Neural cell (in vitro differentiated cells): ENCODE measurements around the gene FILIP1. TPM values are rescaled to one million over a fixed set of nuclear protein-coding genes. Genes with fewer than 3 reads are reported as not detected.

Experiments used
- H2AFZ ChIP-seq: fragments of 200-600, 300-800 bp; sonication (generic), shearing (Covaris generic); 2 replicates; pipeline ENCODE4 v1.6.0; 2014; ENCODE audit warnings: low read depth, mild to moderate bottlenecking, antibody characterized with exemption, low read length, moderate library complexity
- H3F3A ChIP-seq: fragments of 200-600 bp; shearing (Covaris generic); 2 replicates; pipeline ENCODE4 v1.6.1; 2016; ENCODE audit warnings: mild to moderate bottlenecking, moderate library complexity, mixed read lengths, antibody characterized with exemption, low read length; ENCODE audit not compliant: insufficient read depth, poor library complexity, severe bottlenecking
- H3K27ac ChIP-seq: fragments of 200-600, 300-800 bp; sonication (generic), shearing (Covaris generic); 2 replicates; pipeline ENCODE4 v1.5.1; 2014; ENCODE audit warnings: mild to moderate bottlenecking, low read length, moderate library complexity
- H3K27me3 ChIP-seq: fragments of 300-800, 200-600 bp; sonication (generic), shearing (Covaris generic); 2 replicates; pipeline ENCODE4 v1.6.0; 2014; ENCODE audit warnings: mild to moderate bottlenecking, low read depth, low read length, moderate library complexity; ENCODE audit not compliant: insufficient read depth
- H3K36me3 ChIP-seq: fragments of 300-800, 200-600 bp; sonication (generic), shearing (Covaris generic); 2 replicates; pipeline ENCODE4 v1.5.1; 2014; ENCODE audit warnings: mild to moderate bottlenecking, antibody characterized with exemption, low read length, moderate library complexity; ENCODE audit not compliant: insufficient read depth
- H3K4me2 ChIP-seq: fragments of 300-800, 200-600 bp; sonication (generic), shearing (Covaris generic); 2 replicates; pipeline ENCODE4 v1.6.0; 2014; ENCODE audit warnings: mild to moderate bottlenecking, low read length
- H3K4me3 ChIP-seq: fragments of 300-800, 200-600 bp; sonication (generic), shearing (Covaris generic); 2 replicates; pipeline ENCODE4 v1.5.1; 2014; ENCODE audit warnings: mild to moderate bottlenecking, low read length, moderate library complexity
- H3K79me2 ChIP-seq: fragments of 200-600 bp; shearing (Covaris generic); replicated peaks from 2 replicates; pipeline ENCODE4 v1.6.0; 2014; ENCODE audit warnings: mild to moderate bottlenecking, low read length, moderate library complexity; ENCODE audit not compliant: insufficient read depth
- H3K9ac ChIP-seq: fragments of 300-800, 200-600 bp; sonication (generic), shearing (Covaris generic); 2 replicates; pipeline ENCODE4 v1.6.1; 2016; ENCODE audit warnings: mild to moderate bottlenecking, low read length, mixed read lengths
- H3K9me2 ChIP-seq: fragments of 200-600 bp; shearing (Covaris generic); 2 replicates; pipeline ENCODE4 v1.6.1; 2016; ENCODE audit warnings: mild to moderate bottlenecking, low read length, mixed read lengths; ENCODE audit not compliant: insufficient read depth
- H3K9me3 ChIP-seq: fragments of 200-600, 300-800 bp; sonication (generic), shearing (Covaris generic); 2 replicates; pipeline ENCODE4 v1.6.1; 2016; ENCODE audit warnings: mild to moderate bottlenecking, mixed run types, low read length, moderate library complexity, mixed read lengths
- H4K20me1 ChIP-seq: fragments of 200-600 bp; shearing (Covaris generic); 2 replicates; pipeline ENCODE4 v1.6.1; 2016; ENCODE audit warnings: mild to moderate bottlenecking, mixed run types; ENCODE audit not compliant: insufficient read depth
- CTCF ChIP-seq: fragments of 450-650 bp; IDR thresholded peaks from 2 replicates; pipeline ENCODE4 v1.5.1; 2014; ENCODE audit warnings: antibody characterized with exemption, mild to moderate bottlenecking, moderate library complexity; ENCODE audit not compliant: poor library complexity, severe bottlenecking
- EP300 ChIP-seq: fragments of 450-650 bp; conservative IDR thresholded peaks from 2 replicates; pipeline ENCODE4 v1.6.1; 2014; ENCODE audit warnings: antibody characterized with exemption, mild to moderate bottlenecking, moderate library complexity; ENCODE audit not compliant: poor library complexity, severe bottlenecking
- EZH2 ChIP-seq: fragments of 200-600, 300-800 bp; shearing (Covaris generic), sonication (generic); IDR thresholded peaks from 2 replicates; pipeline ENCODE4 v1.6.1; 2014; ENCODE audit warnings: antibody characterized with exemption, low read length, borderline replicate concordance, mild to moderate bottlenecking; ENCODE audit not compliant: insufficient read depth, poor library complexity, severe bottlenecking
- MXI1 ChIP-seq: fragments of 450-650 bp; conservative IDR thresholded peaks from 2 replicates; pipeline ENCODE4 v1.6.1; 2014; ENCODE audit warnings: antibody characterized with exemption, mild to moderate bottlenecking; ENCODE audit not compliant: poor library complexity, severe bottlenecking
- POLR2AphosphoS5 ChIP-seq: IDR thresholded peaks from 2 replicates; pipeline ENCODE4 v1.6.1; 2012
- RAD21 ChIP-seq: fragments of 450-650 bp; conservative IDR thresholded peaks from 2 replicates; pipeline ENCODE4 v1.6.1; 2014; ENCODE audit warnings: antibody characterized with exemption, mild to moderate bottlenecking, moderate library complexity
- REST ChIP-seq: IDR thresholded peaks from 2 replicates; pipeline ENCODE4 v1.6.1; 2012; ENCODE audit warnings: borderline replicate concordance
- SMC3 ChIP-seq: fragments of 450-650 bp; conservative IDR thresholded peaks from 2 replicates; pipeline ENCODE4 v1.6.1; 2014; ENCODE audit warnings: antibody characterized with exemption, mild to moderate bottlenecking, moderate library complexity; ENCODE audit not compliant: poor library complexity
- TAF1 ChIP-seq: IDR thresholded peaks from 2 replicates; pipeline ENCODE4 v1.6.1; 2012; ENCODE audit warnings: low read depth
- polyA plus RNA-seq: library from polyadenylated mRNA; depleted of rRNA; stranded (reverse); fragments of >200 nt; gene quantifications from 2 replicates; pipeline ENCODE4 v1.2.3, GENCODE V29; 2014

The FILIP1 gene
- polyA plus RNA-seq, 1 donor from 2014 or later, result 1.4 TPM

- TF ChIP-seq POLR2AphosphoS5 (no peak), EP300 (no peak), TAF1 (no peak), REST (no peak)
- no peak overlapping the region for H2AFZ ChIP-seq
- H3F3A ChIP-seq, result no peaks in the 10 kb centered on the region
Observed at GRCh38 chr6:75467284-75467683, 26.3 kb downstream of the FILIP1 start.

GRCh38 chr6:75466636-75467035, 27.0 kb downstream of the FILIP1 start:
- Histone ChIP-seq H3K79me2 (no peaks in the 10 kb centered on the region), H3K4me3 (no peak overlapping the region), H3K27me3 (no peaks in the 10 kb centered on the region), H4K20me1 (no peaks in the 10 kb centered on the region), H3F3A (no peaks in the 10 kb centered on the region), H3K36me3 (no peaks in the 10 kb centered on the region), H3K9ac (no peak overlapping the region), H3K9me3 (no peaks in the 10 kb centered on the region), H3K4me2 (no peak overlapping the region), H3K27ac (no peak overlapping the region), H2AFZ (no peak overlapping the region), H3K9me2 (no peaks in the 10 kb centered on the region)
- TF ChIP-seq TAF1, result no peak

More at GRCh38 chr6:75467284-75467683, 26.3 kb downstream of the FILIP1 start:
- H3K27ac ChIP-seq, result no peak overlapping the region
- H3K9me3 ChIP-seq, result no peaks in the 10 kb centered on the region
- no peaks in the 10 kb centered on the region for H4K20me1 ChIP-seq
- no peaks in the 10 kb centered on the region for H3K79me2 ChIP-seq
- no peaks in the 10 kb centered on the region for H3K27me3 ChIP-seq
- no peak overlapping the region for H3K9ac ChIP-seq
- no peak overlapping the region for H3K4me2 ChIP-seq
- no peaks in the 10 kb centered on the region for H3K9me2 ChIP-seq
- H3K4me3 ChIP-seq, result no peak overlapping the region
- H3K36me3 ChIP-seq, result no peaks in the 10 kb centered on the region

- no peak overlapping the region for H3K4me3 ChIP-seq
- H3K9ac ChIP-seq, result no peak overlapping the region
- H4K20me1 ChIP-seq, result no peaks in the 10 kb centered on the region
- no peak overlapping the region for H2AFZ ChIP-seq
- no peaks in the 10 kb centered on the region for H3K27me3 ChIP-seq
- no peak overlapping the region for H3K4me2 ChIP-seq
- no peaks in the 10 kb centered on the region for H3F3A ChIP-seq
- TF ChIP-seq CTCF (no peak), TAF1 (no peak), SMC3 (no peak), EP300 (no peak), POLR2AphosphoS5 (no peak), MXI1 (no peak), RAD21 (no peak), EZH2 (no peak), REST (no peak)
- H3K36me3 ChIP-seq, result no peaks in the 10 kb centered on the region
- H3K9me2 ChIP-seq, result no peaks in the 10 kb centered on the region
- no peaks in the 10 kb centered on the region for H3K79me2 ChIP-seq
- no peak overlapping the region for H3K27ac ChIP-seq
- no peaks in the 10 kb centered on the region for H3K9me3 ChIP-seq
Observed at GRCh38 chr6:75463908-75464307, 29.7 kb downstream of the FILIP1 start.
